ENCODE data around the gene PTX4.

Gene PTX4

DNA sequence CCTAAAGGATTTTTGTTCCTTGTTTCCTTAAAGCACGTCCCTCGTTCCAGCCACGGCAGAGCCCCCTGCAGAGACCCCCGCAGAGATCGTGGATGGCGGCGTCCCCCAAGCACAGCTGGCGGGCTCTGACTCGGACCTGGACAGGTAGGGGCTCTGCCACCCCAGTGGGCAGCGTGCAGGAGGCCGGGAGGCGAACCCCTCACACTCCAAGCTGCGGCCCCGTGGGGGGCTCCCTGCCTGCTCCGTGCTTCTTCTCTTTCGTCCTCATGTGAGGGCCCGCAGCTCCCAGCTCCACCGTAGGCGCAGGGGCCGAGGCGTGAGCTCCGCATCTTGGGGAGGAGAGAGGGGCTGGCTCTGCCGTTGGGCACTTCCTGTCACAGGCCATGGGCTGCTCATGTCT is 12.9 kb upstream of the PTX4 start:
- in situ Hi-C loops (cut with MboI; ENCODE audit: low sequenced_read_pairs, unreplicated experiment), result no loop called here

DNA sequence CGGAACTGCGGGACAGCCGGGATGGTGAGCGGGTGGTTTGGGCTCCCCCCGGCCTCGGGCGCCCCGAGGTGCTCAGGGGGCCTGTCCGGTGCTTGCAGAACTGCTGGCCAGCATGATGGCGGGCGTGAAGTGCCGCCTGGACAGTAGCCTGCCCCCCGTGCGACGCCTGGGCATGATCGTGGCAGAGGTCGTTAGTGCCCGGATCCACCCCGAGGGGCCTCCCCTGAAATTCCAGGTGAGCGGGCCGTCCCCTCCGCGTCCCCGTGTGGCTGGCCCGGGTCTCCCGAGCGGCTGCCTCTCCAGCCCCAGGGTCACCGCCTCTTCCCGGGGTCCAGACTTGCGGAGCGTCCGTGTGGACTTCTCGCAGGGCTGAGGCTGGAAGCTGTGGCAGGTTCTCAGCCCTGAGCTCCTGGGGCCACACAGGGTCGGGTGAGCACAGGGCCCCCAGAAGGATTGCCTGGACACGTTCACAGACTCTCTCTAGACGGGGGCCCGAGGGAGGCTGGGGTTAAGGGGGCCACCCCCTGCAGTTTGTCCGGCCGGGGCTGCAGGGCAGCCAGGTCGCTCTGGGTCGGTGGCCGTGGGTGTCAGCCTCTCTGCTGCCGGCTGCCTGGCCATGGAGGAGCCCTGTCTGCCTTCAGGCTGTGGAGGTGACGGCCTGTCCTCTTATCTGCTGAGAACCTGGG is 11.9 kb upstream of the PTX4 start:
- TF ChIP-seq, protein P1, sequence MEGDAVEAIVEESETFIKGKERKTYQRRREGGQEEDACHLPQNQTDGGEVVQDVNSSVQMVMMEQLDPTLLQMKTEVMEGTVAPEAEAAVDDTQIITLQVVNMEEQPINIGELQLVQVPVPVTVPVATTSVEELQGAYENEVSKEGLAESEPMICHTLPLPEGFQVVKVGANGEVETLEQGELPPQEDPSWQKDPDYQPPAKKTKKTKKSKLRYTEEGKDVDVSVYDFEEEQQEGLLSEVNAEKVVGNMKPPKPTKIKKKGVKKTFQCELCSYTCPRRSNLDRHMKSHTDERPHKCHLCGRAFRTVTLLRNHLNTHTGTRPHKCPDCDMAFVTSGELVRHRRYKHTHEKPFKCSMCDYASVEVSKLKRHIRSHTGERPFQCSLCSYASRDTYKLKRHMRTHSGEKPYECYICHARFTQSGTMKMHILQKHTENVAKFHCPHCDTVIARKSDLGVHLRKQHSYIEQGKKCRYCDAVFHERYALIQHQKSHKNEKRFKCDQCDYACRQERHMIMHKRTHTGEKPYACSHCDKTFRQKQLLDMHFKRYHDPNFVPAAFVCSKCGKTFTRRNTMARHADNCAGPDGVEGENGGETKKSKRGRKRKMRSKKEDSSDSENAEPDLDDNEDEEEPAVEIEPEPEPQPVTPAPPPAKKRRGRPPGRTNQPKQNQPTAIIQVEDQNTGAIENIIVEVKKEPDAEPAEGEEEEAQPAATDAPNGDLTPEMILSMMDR (IDR thresholded peaks at IDR 0.05; ENCODE audit: borderline replicate concordance, control extremely low read depth, extremely low read depth, insufficient read depth, missing control alignments), result no peak
- in situ Hi-C loops (cut with MboI; ENCODE audit: low sequenced_read_pairs, unreplicated experiment), result no loop called here

More for the DNA sequence above, 12.9 kb upstream of the PTX4 start:
- TF ChIP-seq, protein P1 (IDR thresholded peaks at IDR 0.05; ENCODE audit: borderline replicate concordance, control extremely low read depth, extremely low read depth, insufficient read depth, missing control alignments), result no peak
- DNase-seq (ENCODE audit: low spot score), result no peak

GRCh38 chr16:1499756-1500464 is 11.2 kb upstream of the PTX4 start:
- in situ Hi-C loops (cut with MboI; ENCODE audit: low sequenced_read_pairs, unreplicated experiment), result no loop called here
- DNase-seq (ENCODE audit: low spot score), result no peak
- TF ChIP-seq, protein P1 (IDR thresholded peaks at IDR 0.05; ENCODE audit: borderline replicate concordance, control extremely low read depth, extremely low read depth, insufficient read depth, missing control alignments), result no peak

More for the DNA sequence above, 11.9 kb upstream of the PTX4 start:
- DNase-seq (ENCODE audit: low spot score), result no peak

DNA sequence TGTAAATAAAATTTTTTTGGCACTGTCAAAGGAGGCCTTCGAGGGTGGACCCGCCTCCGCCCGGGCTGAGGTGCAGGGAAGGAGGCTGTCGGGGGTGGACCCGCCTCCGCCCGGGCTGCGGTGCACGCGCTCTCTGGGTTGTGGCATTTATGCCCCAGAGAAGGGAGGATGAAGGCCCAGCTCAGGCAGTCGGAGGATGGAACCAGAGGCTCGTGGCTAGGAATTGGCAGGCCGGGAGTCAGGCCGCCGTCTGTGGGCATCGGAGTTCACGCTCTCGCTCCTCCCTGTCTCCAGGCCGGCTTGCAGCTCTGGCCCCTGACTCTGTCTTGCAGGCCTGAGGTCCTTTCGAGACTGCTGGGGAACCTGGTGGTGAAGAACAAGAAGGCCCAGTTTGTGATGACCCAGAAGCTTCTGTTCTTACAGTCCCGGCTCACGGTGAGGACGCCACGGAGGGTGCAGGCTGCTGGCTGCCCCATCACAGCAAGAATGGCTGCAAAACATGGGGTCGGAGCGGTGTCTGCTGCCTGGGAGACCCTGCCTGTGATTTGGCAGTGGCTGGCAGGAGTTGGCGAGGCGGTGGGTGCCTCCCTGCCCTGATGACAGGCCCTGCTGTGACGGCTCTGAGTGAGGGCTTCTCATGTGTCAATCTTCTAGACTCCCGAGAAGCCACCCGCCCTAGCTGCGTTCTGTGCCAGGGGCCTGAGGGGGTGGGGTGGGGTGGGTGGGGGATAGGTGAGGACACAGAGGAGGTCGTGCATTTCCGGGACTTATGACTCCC is 10.3 kb upstream of the PTX4 start:
- in situ Hi-C loops (cut with MboI; ENCODE audit: low sequenced_read_pairs, unreplicated experiment), result no loop called here
- DNase-seq (ENCODE audit: low spot score), result no peak
- TF ChIP-seq, protein P1 (IDR thresholded peaks at IDR 0.05; ENCODE audit: borderline replicate concordance, control extremely low read depth, extremely low read depth, insufficient read depth, missing control alignments), result no peak

- in situ Hi-C loops (cut with MboI; ENCODE audit: low sequenced_read_pairs, unreplicated experiment), result no loop called here
- no peak for DNase-seq (ENCODE audit: low spot score)
- TF ChIP-seq, protein P1 (IDR thresholded peaks at IDR 0.05; ENCODE audit: borderline replicate concordance, control extremely low read depth, extremely low read depth, insufficient read depth, missing control alignments), result no peak
Observed at GRCh38 chr16:1497014-1497598, 8.4 kb upstream of the PTX4 start.

DNA sequence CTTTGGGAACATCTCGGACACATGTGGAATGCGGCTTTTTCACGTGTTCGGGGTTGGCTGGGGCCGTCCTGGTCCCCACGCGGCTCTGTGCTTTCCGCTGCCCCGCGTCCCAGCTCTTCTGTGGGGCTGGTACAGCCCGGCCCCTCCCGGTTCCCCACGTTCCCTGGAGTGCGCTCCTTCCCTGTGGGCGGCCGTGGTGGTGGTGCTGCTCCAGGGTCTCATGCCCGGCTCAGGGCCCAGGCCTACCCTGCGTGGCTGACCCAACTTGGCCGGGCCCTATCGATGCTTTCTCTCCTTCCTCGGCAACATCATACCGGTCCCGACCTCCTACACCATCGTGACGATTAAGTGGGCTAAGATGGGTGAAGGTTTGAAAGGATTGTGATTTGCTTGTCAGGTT is 7.7 kb upstream of the PTX4 start:
- TF ChIP-seq, protein P1 (IDR thresholded peaks at IDR 0.05; ENCODE audit: borderline replicate concordance, control extremely low read depth, extremely low read depth, insufficient read depth, missing control alignments), result no peak
- in situ Hi-C loops (cut with MboI; ENCODE audit: low sequenced_read_pairs, unreplicated experiment), result no loop called here
- no peak for DNase-seq (ENCODE audit: low spot score)
